OCI-LY7 (cell line): ENCODE data around the gene RDH13. TPM values are rescaled to one million over a fixed set of nuclear protein-coding genes. Genes with fewer than 3 reads are reported as not detected.

Experiments used
- BruUV-seq: library from RNA; stranded (reverse); fragments of 400-500 nt; replicated peaks from 2 replicates; lab custom pipeline; 2021; lab: Mats Ljungman, UMichigan
- CTCF ChIA-PET: fragments of 300-600 bp; sonication (Branson Sonifier 250); formaldehyde crosslinking; loops from one replicate; lab custom pipeline; 2022; ENCODE audit warnings: antibody characterized with exemption; ENCODE audit not compliant: unreplicated experiment; lab: Charles Lee
- POLR2A ChIA-PET: fragments of 300-600 bp; sonication (Branson Sonifier 250); formaldehyde crosslinking; loops from one replicate; lab custom pipeline; 2022; ENCODE audit warnings: antibody characterized with exemption; lab: Charles Lee
- DNase-seq: peaks from one replicate; pipeline ENCODE4 v3.0.0-alpha.2; 2015; ENCODE audit warnings: low spot score
- H2AFZ ChIP-seq: fragments of 200-600 bp; sonication (generic), shearing (Covaris generic); 2 replicates; pipeline ENCODE4 v1.6.1; 2014; ENCODE audit warnings: mild to moderate bottlenecking, antibody characterized with exemption, low read length, moderate library complexity
- H3K27ac ChIP-seq: fragments of 200-600 bp; sonication (generic); 2 replicates; pipeline ENCODE4 v1.5.1; 2014; ENCODE audit warnings: mixed run types, low read depth, mild to moderate bottlenecking, moderate library complexity, low read length, inconsistent platforms; ENCODE audit not compliant: poor library complexity, severe bottlenecking
- H3K36me3 ChIP-seq: fragments of 200-600 bp; sonication (generic); 2 replicates; pipeline ENCODE4 v1.6.1; 2014; ENCODE audit warnings: mild to moderate bottlenecking, antibody characterized with exemption, low read length, moderate library complexity, mixed read lengths; ENCODE audit not compliant: insufficient read depth
- H3K4me1 ChIP-seq: fragments of 200-600 bp; sonication (generic); 2 replicates; pipeline ENCODE4 v1.5.1; 2014; ENCODE audit warnings: mild to moderate bottlenecking, low read length; ENCODE audit not compliant: insufficient read depth, poor library complexity, severe bottlenecking
- H3K4me2 ChIP-seq: fragments of 200-600 bp; sonication (generic); 2 replicates; pipeline ENCODE4 v1.6.1; 2014; ENCODE audit warnings: mild to moderate bottlenecking, low read length
- H3K4me3 ChIP-seq: fragments of 200-600 bp; sonication (generic); 2 replicates; pipeline ENCODE4 v1.5.1; 2014; ENCODE audit warnings: mild to moderate bottlenecking, low read depth, low read length; ENCODE audit not compliant: poor library complexity, severe bottlenecking
- H3K79me2 ChIP-seq: fragments of 200-600 bp; sonication (generic); 2 replicates; pipeline ENCODE4 v1.6.1; 2016; ENCODE audit warnings: low read depth, mild to moderate bottlenecking, low read length, moderate library complexity, mixed read lengths; ENCODE audit not compliant: insufficient read depth
- H3K9me2 ChIP-seq: fragments of 200-600 bp; sonication (generic); 2 replicates; pipeline ENCODE4 v1.6.1; 2016; ENCODE audit warnings: mild to moderate bottlenecking, low read length, mixed read lengths; ENCODE audit not compliant: insufficient read depth
- H3K9me3 ChIP-seq: fragments of 200-600 bp; sonication (generic); 2 replicates; pipeline ENCODE4 v1.6.1; 2014; ENCODE audit warnings: mild to moderate bottlenecking, mixed run types, low read length, mixed read lengths
- H4K20me1 ChIP-seq: fragments of 200-600 bp; sonication (generic); 2 replicates; pipeline ENCODE4 v1.6.1; 2014; ENCODE audit warnings: mild to moderate bottlenecking, antibody characterized with exemption, low read length, moderate library complexity, mixed read lengths; ENCODE audit not compliant: insufficient read depth
- CTCF ChIP-seq: fragments of 200-600 bp; sonication (generic); conservative IDR thresholded peaks from 2 replicates; pipeline ENCODE4 v1.5.1; 2014; ENCODE audit warnings: mild to moderate bottlenecking, antibody characterized with exemption, low read length, moderate library complexity, mixed read lengths
- EZH2phosphoT487 ChIP-seq: fragments of 200-600 bp; sonication (generic); IDR thresholded peaks from 2 replicates; pipeline ENCODE4 v1.6.1; 2018; ENCODE audit warnings: low read depth, borderline replicate concordance, mild to moderate bottlenecking, mixed run types, antibody characterized with exemption, low read length, moderate library complexity, mixed read lengths
- intact Hi-C: fragments of 100-400 bp; cut with micrococcal nuclease; formaldehyde crosslinking; loops from one replicate; pipeline ENCODE4 v1.10.0; 2022; ENCODE audit not compliant: unreplicated experiment
- total RNA-seq, 2 experiments: library from RNA; depleted of rRNA in 1 of 2; stranded (reverse); fragments of >200 nt in 1 of 2; shearing (Covaris generic) in 1 of 2; gene quantifications; 2 replicates each; pipeline ENCODE4 v1.2.3, GENCODE V29; 2014 to 2022

The RDH13 gene
- total RNA-seq, 2 experiments from 2014 or later = 19.5 to 23.1 TPM

- H3K4me3 ChIP-seq = no peak overlapping the region
- CTCF ChIA-PET = no interaction called here
- H3K4me2 ChIP-seq = no peak overlapping the region
- intact Hi-C loops = no loop called here
- H3K79me2 ChIP-seq = no peaks in the 10 kb centered on the region
- H3K27ac ChIP-seq = no peak overlapping the region
- no peak overlapping the region for H2AFZ ChIP-seq
- H3K9me3 ChIP-seq = no peaks in the 10 kb centered on the region
- POLR2A ChIA-PET = no interaction called here
- H3K4me1 ChIP-seq = no peaks in the 10 kb centered on the region
- no TSS peak for BruUV-seq
- H3K36me3 ChIP-seq = no peaks in the 10 kb centered on the region
- no peaks in the 10 kb centered on the region for H4K20me1 ChIP-seq
- TF ChIP-seq EZH2phosphoT487 (no peak), CTCF (no peak)
- H3K9me2 ChIP-seq = no peaks in the 10 kb centered on the region
- DNase-seq = no peak
These were observed 67.4 kb downstream of the RDH13 start for GRCh38 chr19:54995561-54995960.

Other genes with a start within 250 kb of the RDH13 start
- gene KIR3DL1, start 246.7 kb downstream of the RDH13 start, total RNA-seq (2014; rRNA removed; shearing (Covaris generic)) = not detected in 2 replicates
- gene KIR3DL1, start 246.7 kb downstream of the RDH13 start, total RNA-seq (2022) = not detected in 2 replicates
- not detected in 2 replicates for gene KIR2DS4, start 230.5 kb downstream of the RDH13 start, total RNA-seq (2014; rRNA removed; shearing (Covaris generic))
- gene KIR2DS4, start 230.5 kb downstream of the RDH13 start, total RNA-seq (2022) = not detected in 2 replicates
- not detected in 2 replicates for gene KIR3DL2, start 212.7 kb downstream of the RDH13 start, total RNA-seq (2014; rRNA removed; shearing (Covaris generic))
- gene KIR3DL2, start 212.7 kb downstream of the RDH13 start, total RNA-seq (2022) = not detected in 2 replicates
- gene FCAR, start 188.9 kb downstream of the RDH13 start, total RNA-seq (2014; rRNA removed; shearing (Covaris generic)) = not detected in 2 replicates
- gene FCAR, start 188.9 kb downstream of the RDH13 start, total RNA-seq (2022) = not detected in 2 replicates
- gene NCR1, start 157.0 kb downstream of the RDH13 start, total RNA-seq (2014; rRNA removed; shearing (Covaris generic)) = not detected in 2 replicates
- gene NCR1, start 157.0 kb downstream of the RDH13 start, total RNA-seq (2022) = not detected in 2 replicates
- 0.41 and 0.69 TPM in 2 replicates for gene NLRP7, start 115.6 kb downstream of the RDH13 start, total RNA-seq (2014; rRNA removed; shearing (Covaris generic))
- gene NLRP7, start 115.6 kb downstream of the RDH13 start, total RNA-seq (2022) = 5.6 and 8.8 TPM in 2 replicates
- not detected in 2 replicates for gene NLRP2, start 96.8 kb downstream of the RDH13 start, total RNA-seq (2014; rRNA removed; shearing (Covaris generic))
- gene NLRP2, start 96.8 kb downstream of the RDH13 start, total RNA-seq (2022) = not detected in 2 replicates
- gene GP6, start 24.9 kb downstream of the RDH13 start, total RNA-seq (2014; rRNA removed; shearing (Covaris generic)) = 0.25 and 0.44 TPM in 2 replicates
- 0.36 and 1.9 TPM in 2 replicates for gene GP6, start 24.9 kb downstream of the RDH13 start, total RNA-seq (2022)
- 3.5 and 11.1 TPM in 2 replicates for gene EPS8L1, start 12.7 kb upstream of the RDH13 start, total RNA-seq (2014; rRNA removed; shearing (Covaris generic))
- 10.6 and 12.5 TPM in 2 replicates for gene EPS8L1, start 12.7 kb upstream of the RDH13 start, total RNA-seq (2022)
- 194 and 211 TPM in 2 replicates for gene PPP1R12C, start 54.5 kb upstream of the RDH13 start, total RNA-seq (2014; rRNA removed; shearing (Covaris generic))
- 177 and 186 TPM in 2 replicates for gene PPP1R12C, start 54.5 kb upstream of the RDH13 start, total RNA-seq (2022)
- 17.6 and 21.9 TPM in 2 replicates for gene TNNT1, start 86.1 kb upstream of the RDH13 start, total RNA-seq (2014; rRNA removed; shearing (Covaris generic))
- 11.2 and 11.6 TPM in 2 replicates for gene TNNT1, start 86.1 kb upstream of the RDH13 start, total RNA-seq (2022)
- gene TNNI3, start 94.6 kb upstream of the RDH13 start, total RNA-seq (2014; rRNA removed; shearing (Covaris generic)) = 2.6 TPM in 1 of 2 replicates, not detected in the other
- not detected in 2 replicates for gene TNNI3, start 94.6 kb upstream of the RDH13 start, total RNA-seq (2022)
- gene DNAAF3, start 103.5 kb upstream of the RDH13 start, total RNA-seq (2014; rRNA removed; shearing (Covaris generic)) = 0.85 and 2.8 TPM in 2 replicates
- 2.2 and 2.5 TPM in 2 replicates for gene DNAAF3, start 103.5 kb upstream of the RDH13 start, total RNA-seq (2022)
- 0.44 TPM in 1 of 2 replicates, not detected in the other for gene SYT5, start 117.1 kb upstream of the RDH13 start, total RNA-seq (2014; rRNA removed; shearing (Covaris generic))
- gene SYT5, start 117.1 kb upstream of the RDH13 start, total RNA-seq (2022) = 0.84 and 1.3 TPM in 2 replicates
- gene PTPRH, start 146.4 kb upstream of the RDH13 start, total RNA-seq (2014; rRNA removed; shearing (Covaris generic)) = not detected in 2 replicates
- gene PTPRH, start 146.4 kb upstream of the RDH13 start, total RNA-seq (2022) = not detected in 2 replicates
- gene TMEM86B, start 165.6 kb upstream of the RDH13 start, total RNA-seq (2014; rRNA removed; shearing (Covaris generic)) = 6.7 and 8.1 TPM in 2 replicates
- gene TMEM86B, start 165.6 kb upstream of the RDH13 start, total RNA-seq (2022) = 13.7 and 13.8 TPM in 2 replicates
- gene PPP6R1, start 195.9 kb upstream of the RDH13 start, total RNA-seq (2014; rRNA removed; shearing (Covaris generic)) = 82.0 and 89.6 TPM in 2 replicates
- gene PPP6R1, start 195.9 kb upstream of the RDH13 start, total RNA-seq (2022) = 156 and 161 TPM in 2 replicates
- 41.3 and 50.5 TPM in 2 replicates for gene HSPBP1, start 217.0 kb upstream of the RDH13 start, total RNA-seq (2014; rRNA removed; shearing (Covaris generic))
- 31.9 and 38.7 TPM in 2 replicates for gene HSPBP1, start 217.0 kb upstream of the RDH13 start, total RNA-seq (2022)
- 15.9 and 16.1 TPM in 2 replicates for gene BRSK1, start 220.8 kb upstream of the RDH13 start, total RNA-seq (2014; rRNA removed; shearing (Covaris generic))
- 23.9 and 25.7 TPM in 2 replicates for gene BRSK1, start 220.8 kb upstream of the RDH13 start, total RNA-seq (2022)